Hippocampal formation (tissue), 2 donors: ENCODE data around the gene DNAJB14.

ENCODE experiments used
- DNase-seq, 2 donors: peaks; one replicate each; lab custom pipeline; 2025; lab: John Stamatoyannopoulos, UW

DNAJB14 gene

GRCh38 chr4:99868126-99868596 lies 78.3 kb downstream of the DNAJB14 start:
- DNase-seq = no peak

- DNase-seq = no peak
These were observed 82.6 kb downstream of the DNAJB14 start for GRCh38 chr4:99863804-99864203.

- DNase-seq = no peak
These were observed 85.1 kb downstream of the DNAJB14 start for GRCh38 chr4:99861120-99861905.

- no peak for DNase-seq
These were observed 85.9 kb downstream of the DNAJB14 start for GRCh38 chr4:99860521-99860920.

- DNase-seq = no peak
These were observed 86.8 kb downstream of the DNAJB14 start for GRCh38 chr4:99859618-99860017.

- no peak for DNase-seq
These were observed 89.1 kb downstream of the DNAJB14 start for GRCh38 chr4:99857307-99857706.

- DNase-seq = no peak
These were observed 90.3 kb downstream of the DNAJB14 start for GRCh38 chr4:99856166-99856565.

- no peak for DNase-seq
These were observed 90.7 kb downstream of the DNAJB14 start for GRCh38 chr4:99855678-99856077.

- no peak for DNase-seq
These were observed 92.4 kb downstream of the DNAJB14 start for GRCh38 chr4:99853999-99854398.

- DNase-seq = no peak
These were observed 93.2 kb downstream of the DNAJB14 start for GRCh38 chr4:99853190-99853589.

- no peak for DNase-seq
These were observed 94.1 kb downstream of the DNAJB14 start for GRCh38 chr4:99852199-99852749.

GRCh38 chr4:99848591-99849001 lies 97.8 kb downstream of the DNAJB14 start:
- DNase-seq = no peak

- DNase-seq = no peak
These were observed 98.9 kb downstream of the DNAJB14 start for GRCh38 chr4:99847362-99847976.

- no peak for DNase-seq
These were observed 99.5 kb downstream of the DNAJB14 start for GRCh38 chr4:99846891-99847290.
